Activated B cell treated with CpG ODN at 0.5 μM for 24 hours (primary cell): ENCODE measurements around the gene ENOX1. TPM values are rescaled to one million over a fixed set of nuclear protein-coding genes. Genes with fewer than 3 reads are reported as not detected.

Source experiments
- ATAC-seq: fragments of 200-7000 bp; cut with Tn5 transposase; one replicate; pipeline ENCODE4 v1.10.0; 2021; ENCODE audit warnings: low read depth, mild to moderate bottlenecking, moderate library complexity
- CTCF ChIA-PET: fragments of 350-600 bp; sonication (Branson Sonifier 250); formaldehyde crosslinking; loops from one replicate; lab custom pipeline; 2021; ENCODE audit warnings: antibody characterized with exemption; lab: Charles Lee
- POLR2A ChIA-PET: fragments of 350-600 bp; sonication (Branson Sonifier 250); formaldehyde crosslinking; loops from one replicate; lab custom pipeline; 2021; ENCODE audit warnings: antibody characterized with exemption; lab: Charles Lee
- DNase-seq: peaks from one replicate; pipeline ENCODE4 v3.0.0; 2022
- H3K27ac Mint-ChIP-seq: one replicate; pipeline ENCODE4 v1.8.0; 2020; ENCODE audit warnings: mixed read lengths
- H3K27me3 Mint-ChIP-seq: one replicate; pipeline ENCODE4 v1.8.0; 2021; ENCODE audit warnings: mixed read lengths
- H3K36me3 Mint-ChIP-seq: one replicate; pipeline ENCODE4 v1.8.0; 2021; ENCODE audit warnings: low read depth, mixed read lengths
- H3K4me1 Mint-ChIP-seq: one replicate; pipeline ENCODE4 v1.8.0; 2021; ENCODE audit warnings: mixed read lengths
- H3K4me3 Mint-ChIP-seq: one replicate; pipeline ENCODE4 v1.8.0; 2020; ENCODE audit warnings: mild to moderate bottlenecking, mixed read lengths
- H3K9me3 Mint-ChIP-seq: one replicate; pipeline ENCODE4 v1.8.0; 2020; ENCODE audit warnings: mixed read lengths
- intact Hi-C: fragments of 100-400 bp; cut with micrococcal nuclease; formaldehyde crosslinking; loops from one replicate; pipeline ENCODE4 v1.15.1; 2024
- total RNA-seq: library from RNA; stranded (reverse); gene quantifications from 2 replicates; pipeline ENCODE4 v1.2.3, GENCODE V29; 2022
- TF ChIP-seq, protein P1 (sequence below): fragments of 200-600 bp; IDR thresholded peaks from one replicate; pipeline ENCODE4 v1.8.0; 2022; ENCODE audit warnings: antibody characterized with exemption, mild to moderate bottlenecking

ENOX1 gene
- total RNA-seq, 1 donor from 2014 or later: not detected

DNA sequence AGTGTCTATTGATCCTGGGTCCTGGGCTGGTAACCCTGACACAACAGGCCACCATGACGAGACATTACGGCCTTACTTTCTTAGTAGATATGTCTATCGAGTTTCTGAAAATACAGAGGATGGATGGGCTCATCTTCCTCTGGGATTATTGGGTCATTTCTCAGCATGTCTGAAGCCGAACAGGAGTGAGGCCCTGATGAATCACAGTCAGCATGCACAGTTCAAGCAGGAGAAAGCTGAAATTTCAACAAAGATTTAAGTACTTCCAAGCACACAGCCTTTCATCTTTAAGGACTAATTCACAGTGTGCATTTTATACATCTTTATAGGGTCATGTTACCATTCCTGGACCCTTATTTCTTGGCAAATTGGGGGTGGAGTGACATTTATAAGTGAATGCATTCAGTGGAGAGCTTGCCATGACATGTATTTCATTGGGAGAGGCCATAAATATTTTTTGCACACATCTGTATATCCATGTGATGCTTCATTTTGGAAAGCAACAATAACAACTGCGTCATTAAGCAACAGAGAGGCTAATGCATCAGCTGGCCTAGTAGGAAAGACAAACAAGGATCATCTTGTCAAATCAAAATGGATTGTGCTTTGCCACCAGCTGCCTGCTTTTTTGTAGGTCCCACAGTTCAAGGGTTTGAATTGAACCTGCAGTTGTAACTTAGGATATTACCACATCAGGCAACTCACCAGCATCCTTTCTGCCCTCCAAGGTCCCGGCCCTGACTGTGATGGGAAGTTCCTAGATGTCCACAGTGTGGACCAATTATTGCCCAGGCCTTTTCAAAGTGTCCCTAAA is 619.9 kb downstream of the ENOX1 start:
- DNase-seq: no peak
- intact Hi-C loops: no loop called here
- no peak overlapping the region for H3K4me3 Mint-ChIP-seq
- TF ChIP-seq, protein P1, sequence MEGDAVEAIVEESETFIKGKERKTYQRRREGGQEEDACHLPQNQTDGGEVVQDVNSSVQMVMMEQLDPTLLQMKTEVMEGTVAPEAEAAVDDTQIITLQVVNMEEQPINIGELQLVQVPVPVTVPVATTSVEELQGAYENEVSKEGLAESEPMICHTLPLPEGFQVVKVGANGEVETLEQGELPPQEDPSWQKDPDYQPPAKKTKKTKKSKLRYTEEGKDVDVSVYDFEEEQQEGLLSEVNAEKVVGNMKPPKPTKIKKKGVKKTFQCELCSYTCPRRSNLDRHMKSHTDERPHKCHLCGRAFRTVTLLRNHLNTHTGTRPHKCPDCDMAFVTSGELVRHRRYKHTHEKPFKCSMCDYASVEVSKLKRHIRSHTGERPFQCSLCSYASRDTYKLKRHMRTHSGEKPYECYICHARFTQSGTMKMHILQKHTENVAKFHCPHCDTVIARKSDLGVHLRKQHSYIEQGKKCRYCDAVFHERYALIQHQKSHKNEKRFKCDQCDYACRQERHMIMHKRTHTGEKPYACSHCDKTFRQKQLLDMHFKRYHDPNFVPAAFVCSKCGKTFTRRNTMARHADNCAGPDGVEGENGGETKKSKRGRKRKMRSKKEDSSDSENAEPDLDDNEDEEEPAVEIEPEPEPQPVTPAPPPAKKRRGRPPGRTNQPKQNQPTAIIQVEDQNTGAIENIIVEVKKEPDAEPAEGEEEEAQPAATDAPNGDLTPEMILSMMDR: no peak
- H3K36me3 Mint-ChIP-seq: peaks cover 2% of the 10 kb centered on the region
- CTCF ChIA-PET: no interaction called here
- peaks cover 5% of the 10 kb centered on the region for H3K9me3 Mint-ChIP-seq
- no peak for ATAC-seq
- POLR2A ChIA-PET: no interaction called here
- no peaks in the 10 kb centered on the region for H3K4me1 Mint-ChIP-seq
- no peak overlapping the region for H3K27ac Mint-ChIP-seq
- H3K27me3 Mint-ChIP-seq: peaks cover 3% of the 10 kb centered on the region

Other genes with a start within 250 kb of the ENOX1 start
- gene CCDC122, start 92.8 kb upstream of the ENOX1 start, total RNA-seq: 7.1 and 8.0 TPM in 2 replicates
- gene LACC1, start 92.9 kb upstream of the ENOX1 start, total RNA-seq: 4.9 and 5.5 TPM in 2 replicates